MCF 10A (cell line): ENCODE results near the gene RLF. TPM values are rescaled to one million over a fixed set of nuclear protein-coding genes. Genes with fewer than 3 reads are reported as not detected.

Experiments
- Bru-seq: library from RNA; stranded (reverse); fragments of 400-500 nt; gene quantifications from one replicate; lab custom pipeline; 2021; lab: Mats Ljungman, UMichigan
- BruChase-seq, 2 experiments: library from RNA; stranded (reverse); fragments of 400-500 nt; gene quantifications; one replicate each; lab custom pipeline; 2021; lab: Mats Ljungman, UMichigan
- BruUV-seq: library from RNA; stranded (reverse); fragments of 400-500 nt; replicated peaks from 2 replicates; lab custom pipeline; 2021; lab: Mats Ljungman, UMichigan
- CTCF ChIA-PET: fragments of 300-600 bp; sonication (Branson Sonifier 250); formaldehyde crosslinking; extraction: SDS; loops from one replicate; lab custom pipeline; 2021; ENCODE audit warnings: antibody characterized with exemption, inconsistent platforms; lab: Yijun Ruan, JAX
- POLR2A ChIA-PET: fragments of 300-600, 350-650 bp; sonication (Branson Sonifier 250); formaldehyde crosslinking; extraction: SDS; loops from one replicate; lab custom pipeline; 2020; ENCODE audit warnings: antibody characterized with exemption, inconsistent platforms; lab: Yijun Ruan, JAX
- DNase-seq: peaks from one replicate; pipeline ENCODE4 v3.0.0-alpha.2; 2018; ENCODE audit not compliant: unreplicated experiment
- H3K27ac Mint-ChIP-seq: one replicate; pipeline ENCODE4 v1.8.0; 2022; ENCODE audit warnings: mild to moderate bottlenecking, low read depth, mixed read lengths; ENCODE audit not compliant: unreplicated experiment
- H3K27me3 Mint-ChIP-seq: one replicate; pipeline ENCODE4 v1.8.0; 2022; ENCODE audit warnings: mixed read lengths; ENCODE audit not compliant: insufficient read depth, unreplicated experiment
- H3K36me3 Mint-ChIP-seq: one replicate; pipeline ENCODE4 v1.8.0; 2022; ENCODE audit warnings: mild to moderate bottlenecking, moderate library complexity, mixed read lengths; ENCODE audit not compliant: insufficient read depth, unreplicated experiment
- H3K4me1 Mint-ChIP-seq: one replicate; pipeline ENCODE4 v1.8.0; 2022; ENCODE audit warnings: mixed read lengths; ENCODE audit not compliant: insufficient read depth, unreplicated experiment
- H3K4me3 Mint-ChIP-seq: one replicate; pipeline ENCODE4 v1.8.0; 2022; ENCODE audit warnings: mild to moderate bottlenecking, moderate library complexity, mixed read lengths; ENCODE audit not compliant: unreplicated experiment
- H3K9me3 Mint-ChIP-seq: one replicate; pipeline ENCODE4 v1.8.0; 2022; ENCODE audit warnings: mixed read lengths; ENCODE audit not compliant: unreplicated experiment
- intact Hi-C: fragments of 100-400 bp; cut with micrococcal nuclease; formaldehyde crosslinking; loops from 2 replicates; pipeline ENCODE4 v1.14.1; 2022
- long read RNA-seq: library from polyadenylated mRNA; stranded (forward); transcript quantifications from one replicate; pipeline ENCODE4 v2.0.0, GENCODE V29; 2022
- total RNA-seq: library from RNA; stranded (reverse); gene quantifications from 2 replicates; pipeline ENCODE4 v1.2.3, GENCODE V29; 2022
- TF ChIP-seq, protein P1 (sequence below): fragments of 200-600 bp; IDR thresholded peaks from one replicate; pipeline ENCODE4 v1.8.0; 2022; ENCODE audit warnings: antibody characterized with exemption, mild to moderate bottlenecking; ENCODE audit not compliant: unreplicated experiment

RLF gene, protein sequence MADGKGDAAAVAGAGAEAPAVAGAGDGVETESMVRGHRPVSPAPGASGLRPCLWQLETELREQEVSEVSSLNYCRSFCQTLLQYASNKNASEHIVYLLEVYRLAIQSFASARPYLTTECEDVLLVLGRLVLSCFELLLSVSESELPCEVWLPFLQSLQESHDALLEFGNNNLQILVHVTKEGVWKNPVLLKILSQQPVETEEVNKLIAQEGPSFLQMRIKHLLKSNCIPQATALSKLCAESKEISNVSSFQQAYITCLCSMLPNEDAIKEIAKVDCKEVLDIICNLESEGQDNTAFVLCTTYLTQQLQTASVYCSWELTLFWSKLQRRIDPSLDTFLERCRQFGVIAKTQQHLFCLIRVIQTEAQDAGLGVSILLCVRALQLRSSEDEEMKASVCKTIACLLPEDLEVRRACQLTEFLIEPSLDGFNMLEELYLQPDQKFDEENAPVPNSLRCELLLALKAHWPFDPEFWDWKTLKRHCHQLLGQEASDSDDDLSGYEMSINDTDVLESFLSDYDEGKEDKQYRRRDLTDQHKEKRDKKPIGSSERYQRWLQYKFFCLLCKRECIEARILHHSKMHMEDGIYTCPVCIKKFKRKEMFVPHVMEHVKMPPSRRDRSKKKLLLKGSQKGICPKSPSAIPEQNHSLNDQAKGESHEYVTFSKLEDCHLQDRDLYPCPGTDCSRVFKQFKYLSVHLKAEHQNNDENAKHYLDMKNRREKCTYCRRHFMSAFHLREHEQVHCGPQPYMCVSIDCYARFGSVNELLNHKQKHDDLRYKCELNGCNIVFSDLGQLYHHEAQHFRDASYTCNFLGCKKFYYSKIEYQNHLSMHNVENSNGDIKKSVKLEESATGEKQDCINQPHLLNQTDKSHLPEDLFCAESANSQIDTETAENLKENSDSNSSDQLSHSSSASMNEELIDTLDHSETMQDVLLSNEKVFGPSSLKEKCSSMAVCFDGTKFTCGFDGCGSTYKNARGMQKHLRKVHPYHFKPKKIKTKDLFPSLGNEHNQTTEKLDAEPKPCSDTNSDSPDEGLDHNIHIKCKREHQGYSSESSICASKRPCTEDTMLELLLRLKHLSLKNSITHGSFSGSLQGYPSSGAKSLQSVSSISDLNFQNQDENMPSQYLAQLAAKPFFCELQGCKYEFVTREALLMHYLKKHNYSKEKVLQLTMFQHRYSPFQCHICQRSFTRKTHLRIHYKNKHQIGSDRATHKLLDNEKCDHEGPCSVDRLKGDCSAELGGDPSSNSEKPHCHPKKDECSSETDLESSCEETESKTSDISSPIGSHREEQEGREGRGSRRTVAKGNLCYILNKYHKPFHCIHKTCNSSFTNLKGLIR (N-terminal part only)
- total RNA-seq (8.8 and 11.2 TPM in 2 replicates), Bru-seq, nascent RNA (percentile 85 among the genes with signal in this experiment), BruChase-seq, experiment 1, labeled RNA remaining after a 6-hour chase (percentile 62 among the genes with signal in this experiment), BruChase-seq, experiment 2, labeled RNA remaining after a 2-hour chase (percentile 78 among the genes with signal in this experiment)
- long read RNA-seq, full-length matches to known transcripts = 1 of 6 reads
- long read RNA-seq, partial matches to known transcripts = 0 of 6 reads
- long read RNA-seq, other reads (novel, unspliced or antisense) = 5 of 6 reads

DNA sequence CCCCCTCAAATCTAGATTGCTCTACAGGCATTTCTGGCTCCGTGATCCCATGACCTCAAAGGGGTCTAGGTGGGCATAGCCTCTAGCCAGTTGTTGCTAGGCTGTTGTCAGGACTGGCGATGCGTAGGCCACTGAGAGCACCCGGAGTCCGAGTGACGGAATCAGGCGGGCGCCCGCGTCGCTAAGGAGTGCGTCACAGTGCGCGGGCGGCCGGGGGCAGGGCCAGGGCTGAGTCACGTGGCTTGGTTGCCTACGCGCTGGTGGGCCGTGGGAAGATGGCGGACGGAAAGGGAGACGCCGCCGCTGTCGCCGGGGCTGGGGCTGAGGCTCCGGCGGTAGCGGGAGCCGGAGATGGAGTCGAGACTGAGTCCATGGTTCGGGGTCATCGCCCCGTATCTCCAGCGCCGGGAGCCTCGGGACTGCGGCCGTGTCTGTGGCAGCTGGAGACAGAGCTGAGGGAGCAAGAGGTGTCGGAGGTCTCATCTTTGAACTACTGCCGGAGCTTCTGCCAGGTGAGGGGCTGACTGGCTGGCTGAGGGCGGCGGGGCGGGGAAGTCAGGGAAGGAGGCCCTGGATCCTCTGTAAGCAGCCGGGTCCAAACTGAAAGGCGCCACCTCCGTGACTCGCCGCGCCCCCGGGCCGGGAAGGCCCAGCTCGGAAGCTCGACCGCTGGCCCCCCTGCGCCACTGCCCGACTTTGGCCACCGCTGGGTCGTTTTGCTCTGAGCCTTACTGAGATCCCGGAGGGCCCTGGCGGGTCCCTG, at the start of gene RLF:
Gene RLF, plus strand, starts transcription at position 263 of the 763 bp plus-strand sequence. Its CDS starts 13 bp downstream, at position 276.
- Mint-ChIP-seq H3K4me3 (no peak within 1 kb of the TSS), H3K36me3 (peaks cover 6% of the 10 kb centered on the region), H3K4me1 (peaks cover 6% of the 10 kb centered on the region), H3K9me3 (no peaks in the 10 kb centered on the region), H3K27ac (no peak within 1 kb of the TSS), H3K27me3 (no peaks in the 10 kb centered on the region)
- TF ChIP-seq, protein P1, sequence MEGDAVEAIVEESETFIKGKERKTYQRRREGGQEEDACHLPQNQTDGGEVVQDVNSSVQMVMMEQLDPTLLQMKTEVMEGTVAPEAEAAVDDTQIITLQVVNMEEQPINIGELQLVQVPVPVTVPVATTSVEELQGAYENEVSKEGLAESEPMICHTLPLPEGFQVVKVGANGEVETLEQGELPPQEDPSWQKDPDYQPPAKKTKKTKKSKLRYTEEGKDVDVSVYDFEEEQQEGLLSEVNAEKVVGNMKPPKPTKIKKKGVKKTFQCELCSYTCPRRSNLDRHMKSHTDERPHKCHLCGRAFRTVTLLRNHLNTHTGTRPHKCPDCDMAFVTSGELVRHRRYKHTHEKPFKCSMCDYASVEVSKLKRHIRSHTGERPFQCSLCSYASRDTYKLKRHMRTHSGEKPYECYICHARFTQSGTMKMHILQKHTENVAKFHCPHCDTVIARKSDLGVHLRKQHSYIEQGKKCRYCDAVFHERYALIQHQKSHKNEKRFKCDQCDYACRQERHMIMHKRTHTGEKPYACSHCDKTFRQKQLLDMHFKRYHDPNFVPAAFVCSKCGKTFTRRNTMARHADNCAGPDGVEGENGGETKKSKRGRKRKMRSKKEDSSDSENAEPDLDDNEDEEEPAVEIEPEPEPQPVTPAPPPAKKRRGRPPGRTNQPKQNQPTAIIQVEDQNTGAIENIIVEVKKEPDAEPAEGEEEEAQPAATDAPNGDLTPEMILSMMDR = no peak
- peak; percentile 92 for DNase-seq
- intact Hi-C loops = loop anchor here (5.0 kb wide), 1 partner anchor 96 kb away; the partner anchor contains the start of gene ZMPSTE24
- CTCF ChIA-PET = interaction anchor here (0.6 to 1.8 kb wide), 6 partner anchors 9 to 183 kb away, joined by 3 to 9 read pairs (median 4); no protein-coding TSS in a partner anchor
- POLR2A ChIA-PET = interaction anchor here (0.7 to 4.4 kb wide), 12 partner anchors 10 to 497 kb away, joined by 3 to 30 read pairs (median 4); partner anchors contain the start of genes CAP1, SMAP2 and ZMPSTE24
- BruUV-seq = TSS peak; percentile 46

DNA sequence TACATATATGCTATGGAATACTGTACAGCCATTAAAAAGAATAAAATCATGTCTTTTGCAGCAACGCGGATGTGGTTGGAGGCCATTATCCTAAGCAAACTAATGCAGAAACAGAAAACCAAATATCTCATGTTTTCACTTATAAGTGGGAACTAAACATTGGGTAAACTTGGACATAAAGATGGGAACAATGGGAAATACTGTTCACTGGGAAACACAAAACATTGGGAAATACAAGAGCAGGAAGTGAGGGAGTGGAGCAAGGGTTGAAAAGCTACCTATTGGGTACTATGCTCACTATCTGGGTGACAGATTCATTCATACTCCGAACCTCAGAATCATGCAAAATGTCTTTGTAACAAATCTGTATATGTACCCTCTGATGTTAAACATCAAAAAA, 46.8 kb upstream of the RLF start:
- TF ChIP-seq, protein P1 = no peak
- intact Hi-C loops = no loop called here
- CTCF ChIA-PET = no interaction called here
- H3K9me3 Mint-ChIP-seq = peaks cover 7% of the 10 kb centered on the region
- H3K36me3 Mint-ChIP-seq = no peaks in the 10 kb centered on the region
- no peak overlapping the region for H3K4me3 Mint-ChIP-seq
- H3K27ac Mint-ChIP-seq = no peak overlapping the region
- no peaks in the 10 kb centered on the region for H3K4me1 Mint-ChIP-seq
- H3K27me3 Mint-ChIP-seq = peaks cover 73% of the 10 kb centered on the region
- DNase-seq = no peak
- BruUV-seq = no TSS peak
- POLR2A ChIA-PET = interaction anchor here (0.9 kb wide), 1 partner anchor 17 kb away, joined by 3 read pairs; the partner anchor contains the start of gene PPT1

DNA sequence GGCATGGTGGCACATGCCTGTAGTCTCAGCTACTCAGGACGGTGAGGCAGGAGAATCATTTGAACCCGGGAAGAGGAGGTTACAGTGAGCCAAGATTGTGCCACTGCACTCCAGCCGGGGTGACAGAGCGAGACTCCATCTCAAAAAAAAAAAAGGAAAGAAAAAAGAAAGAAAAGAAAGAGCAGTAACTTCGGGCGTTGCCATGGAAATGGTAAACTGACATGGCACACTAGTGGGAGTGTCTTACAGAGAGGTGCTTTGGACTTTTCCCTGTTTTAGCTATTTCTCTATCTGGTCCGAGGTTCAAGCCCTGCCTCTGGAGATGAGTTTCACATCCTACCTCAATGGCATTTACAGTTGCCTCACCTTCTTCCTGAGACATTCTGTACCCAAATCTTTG, 41.1 kb upstream of the RLF start:
- no peaks in the 10 kb centered on the region for H3K36me3 Mint-ChIP-seq
- intact Hi-C loops = no loop called here

More for the DNA sequence above, 41.1 kb upstream of the RLF start:
- Mint-ChIP-seq H3K4me1 (no peaks in the 10 kb centered on the region), H3K27ac (no peak overlapping the region), H3K27me3 (peaks cover 55% of the 10 kb centered on the region), H3K9me3 (no peaks in the 10 kb centered on the region), H3K4me3 (no peak overlapping the region)
- TF ChIP-seq, protein P1 = no peak
- ChIA-PET CTCF (interaction anchor here (0.5 to 1.0 kb wide), 2 partner anchors 219 to 273 kb away, joined by 3 read pairs; no protein-coding TSS in a partner anchor), POLR2A (interaction anchor here (0.6 to 0.7 kb wide), 3 partner anchors 128 to 824 kb away, joined by 3 read pairs; no protein-coding TSS in a partner anchor)
- no TSS peak for BruUV-seq
- no peak for DNase-seq
